PFSK-1 (cell line): ENCODE results near the gene PXMP2.

Experiments
- FOXP2 ChIP-seq: optimal IDR thresholded peaks from 2 replicates; pipeline ENCODE3; 2011; ENCODE audit warnings: borderline replicate concordance, control low read depth, inconsistent platforms; ENCODE audit not compliant: insufficient read depth; ENCODE audit errors: extremely low read length, extremely low read depth
- POLR2AphosphoS5 ChIP-seq: IDR thresholded peaks from 2 replicates; pipeline ENCODE4 v1.6.1; 2012; ENCODE audit warnings: low read depth, mild to moderate bottlenecking, control low read depth, low read length, moderate library complexity
- REST ChIP-seq, 2 experiments: IDR thresholded peaks; 2 replicates each; pipeline versions ENCODE4 v1.6.1 to v1.8.0; 2011 to 2012; ENCODE audit warnings: low read depth in 2 of 2, low read length in 2 of 2, control low read depth in 1 of 2, inconsistent platforms in 1 of 2, mild to moderate bottlenecking in 1 of 2, moderate library complexity in 1 of 2; ENCODE audit not compliant: insufficient read depth in 1 of 2
- SIN3A ChIP-seq: IDR thresholded peaks from 2 replicates; pipeline ENCODE4 v1.6.1; 2012; ENCODE audit warnings: mild to moderate bottlenecking, low read length, moderate library complexity, borderline replicate concordance; ENCODE audit not compliant: insufficient read depth
- TAF1 ChIP-seq: IDR thresholded peaks from 2 replicates; pipeline ENCODE4 v1.6.1; 2012; ENCODE audit warnings: low read length, control low read depth, borderline replicate concordance; ENCODE audit not compliant: insufficient read depth

Gene PXMP2

GRCh38 chr12:132647858-132648257 is 39.5 kb upstream of the PXMP2 start:
- TF ChIP-seq REST (IDR thresholded peaks at IDR 0.05; ENCODE audit: insufficient read depth in 1 of 2, low read depth in 2 of 2, low read length in 2 of 2) (no peak), POLR2AphosphoS5 (no peak), FOXP2 (no peak), SIN3A (no peak), TAF1 (no peak)

- TF ChIP-seq TAF1 (no peak), FOXP2 (no peak), REST (IDR thresholded peaks at IDR 0.05; ENCODE audit: insufficient read depth in 1 of 2, low read depth in 2 of 2, low read length in 2 of 2) (no peak), SIN3A (no peak), POLR2AphosphoS5 (peak; percentile 41)
Measured at GRCh38 chr12:132648616-132649225, 38.7 kb upstream of the PXMP2 start.

- no peak for TF ChIP-seq TAF1
- TF ChIP-seq REST (IDR thresholded peaks at IDR 0.05; ENCODE audit: insufficient read depth in 1 of 2, low read depth in 2 of 2, low read length in 2 of 2) = no peak
- no peak for TF ChIP-seq SIN3A
- no peak for TF ChIP-seq POLR2AphosphoS5
- TF ChIP-seq FOXP2 = no peak
Measured at GRCh38 chr12:132649226-132649945, 38.0 kb upstream of the PXMP2 start.

GRCh38 chr12:132651444-132652100 is 35.8 kb upstream of the PXMP2 start:
- TF ChIP-seq POLR2AphosphoS5 (peak; percentile 36; the same call in 1 of the 2 replicates), REST (IDR thresholded peaks at IDR 0.05; ENCODE audit: insufficient read depth in 1 of 2, low read depth in 2 of 2, low read length in 2 of 2) (no peak)
